Ascending aorta (tissue), 2 donors: ENCODE data around the gene SNRPD2. TPM values are rescaled to one million over a fixed set of nuclear protein-coding genes. Genes with fewer than 3 reads are reported as not detected.
A peak's percentile ranks its signal among the peaks of the same experiment; 100 is the strongest.

ENCODE experiments used
- DNase-seq, 2 donors: peaks; one replicate each; pipeline ENCODE4 v3.0.0-alpha.2; 2019; ENCODE audit warnings: low spot score in 2 of 2
- H3K27ac ChIP-seq, 2 donors: fragments of 200-600 bp; sonication (generic); one replicate each; pipeline ENCODE4 v1.5.1; 2016 to 2017; ENCODE audit warnings: mild to moderate bottlenecking in 1 of 2
- H3K27me3 ChIP-seq: fragments of 200-600 bp; sonication (generic); one replicate; pipeline ENCODE4 v1.5.1; 2017
- H3K36me3 ChIP-seq, 2 donors: fragments of 200-600 bp; sonication (generic); one replicate each; pipeline ENCODE4 v1.5.1; 2016
- H3K4me1 ChIP-seq, 2 donors: fragments of 200-600 bp; sonication (generic); one replicate each; pipeline ENCODE4 v1.5.1; 2016 to 2017; ENCODE audit warnings: mild to moderate bottlenecking in 1 of 2
- H3K4me3 ChIP-seq, 2 donors: fragments of 200-600 bp; sonication (generic); one replicate each; pipeline ENCODE4 v1.5.1; 2016 to 2017; ENCODE audit warnings: mild to moderate bottlenecking in 1 of 2
- H3K9me3 ChIP-seq, 2 donors: fragments of 200-600 bp; sonication (generic); one replicate each; pipeline ENCODE4 v1.5.1; 2016
- intact Hi-C: fragments of 100-400 bp; cut with DNase I; formaldehyde crosslinking; loops from one replicate; pipeline ENCODE4 v1.15.1; 2023
- total RNA-seq: library from RNA; depleted of rRNA; stranded (reverse); fragments of >200 nt; gene quantifications from one replicate; pipeline ENCODE4 v1.1.0, GENCODE V29; 2016
- TF ChIP-seq, protein P1 (sequence below), 3 experiments: fragments of 200-600 bp in 2 of 3; fragments of 450-650 bp in 1 of 3; sonication (generic) in 2 of 3; IDR thresholded peaks; one replicate each; pipeline ENCODE4 v1.5.1; 2016 to 2019; ENCODE audit warnings: antibody characterized with exemption in 3 of 3, mild to moderate bottlenecking in 1 of 3, moderate library complexity in 1 of 3

The SNRPD2 gene
- total RNA-seq, 1 donor from 2014 or later: 71.1 TPM

DNA sequence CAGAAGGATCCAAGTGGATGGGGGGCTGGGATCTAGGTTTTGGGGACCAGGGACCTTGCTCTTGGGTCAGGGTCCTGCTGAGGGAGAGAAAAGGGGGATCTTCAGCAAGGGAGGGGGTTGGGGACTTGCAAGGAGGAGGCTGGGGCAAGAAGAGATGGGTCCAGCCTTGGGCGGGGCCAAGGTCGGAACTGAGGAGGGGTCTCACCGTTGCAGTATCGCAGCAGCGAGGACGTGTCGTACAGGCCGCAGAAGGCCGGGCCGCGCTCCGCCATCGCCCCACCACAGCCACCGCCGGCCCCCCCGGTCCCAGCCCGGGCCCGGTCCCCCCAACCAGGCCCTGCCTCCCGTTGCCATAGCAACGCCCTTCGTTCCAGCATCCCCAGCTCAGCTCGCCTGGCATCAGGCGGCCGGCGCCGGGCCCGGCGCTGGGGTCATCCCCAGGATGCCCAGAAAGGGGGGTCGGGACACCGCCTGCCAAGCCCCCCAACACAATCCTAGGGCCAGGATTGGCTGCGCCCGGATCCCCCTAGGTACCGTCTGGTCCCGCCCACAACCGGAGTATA, 46.6 kb downstream of the SNRPD2 start:
- intact Hi-C loops: no loop called here
- peaks cover 6 to 12% of the 10 kb centered on the region in 2 donors for H3K4me1 ChIP-seq
- no peaks in the 10 kb centered on the region for H3K27me3 ChIP-seq
- DNase-seq: no peak
- no peaks in the 10 kb centered on the region for H3K9me3 ChIP-seq
- H3K4me3 ChIP-seq: peak overlapping the region; percentile 32 to 52
- H3K27ac ChIP-seq: no peak overlapping the region
- TF ChIP-seq, protein P1, sequence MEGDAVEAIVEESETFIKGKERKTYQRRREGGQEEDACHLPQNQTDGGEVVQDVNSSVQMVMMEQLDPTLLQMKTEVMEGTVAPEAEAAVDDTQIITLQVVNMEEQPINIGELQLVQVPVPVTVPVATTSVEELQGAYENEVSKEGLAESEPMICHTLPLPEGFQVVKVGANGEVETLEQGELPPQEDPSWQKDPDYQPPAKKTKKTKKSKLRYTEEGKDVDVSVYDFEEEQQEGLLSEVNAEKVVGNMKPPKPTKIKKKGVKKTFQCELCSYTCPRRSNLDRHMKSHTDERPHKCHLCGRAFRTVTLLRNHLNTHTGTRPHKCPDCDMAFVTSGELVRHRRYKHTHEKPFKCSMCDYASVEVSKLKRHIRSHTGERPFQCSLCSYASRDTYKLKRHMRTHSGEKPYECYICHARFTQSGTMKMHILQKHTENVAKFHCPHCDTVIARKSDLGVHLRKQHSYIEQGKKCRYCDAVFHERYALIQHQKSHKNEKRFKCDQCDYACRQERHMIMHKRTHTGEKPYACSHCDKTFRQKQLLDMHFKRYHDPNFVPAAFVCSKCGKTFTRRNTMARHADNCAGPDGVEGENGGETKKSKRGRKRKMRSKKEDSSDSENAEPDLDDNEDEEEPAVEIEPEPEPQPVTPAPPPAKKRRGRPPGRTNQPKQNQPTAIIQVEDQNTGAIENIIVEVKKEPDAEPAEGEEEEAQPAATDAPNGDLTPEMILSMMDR (IDR thresholded peaks at IDR 0.05): no peak
- H3K36me3 ChIP-seq: no peaks in the 10 kb centered on the region

DNA sequence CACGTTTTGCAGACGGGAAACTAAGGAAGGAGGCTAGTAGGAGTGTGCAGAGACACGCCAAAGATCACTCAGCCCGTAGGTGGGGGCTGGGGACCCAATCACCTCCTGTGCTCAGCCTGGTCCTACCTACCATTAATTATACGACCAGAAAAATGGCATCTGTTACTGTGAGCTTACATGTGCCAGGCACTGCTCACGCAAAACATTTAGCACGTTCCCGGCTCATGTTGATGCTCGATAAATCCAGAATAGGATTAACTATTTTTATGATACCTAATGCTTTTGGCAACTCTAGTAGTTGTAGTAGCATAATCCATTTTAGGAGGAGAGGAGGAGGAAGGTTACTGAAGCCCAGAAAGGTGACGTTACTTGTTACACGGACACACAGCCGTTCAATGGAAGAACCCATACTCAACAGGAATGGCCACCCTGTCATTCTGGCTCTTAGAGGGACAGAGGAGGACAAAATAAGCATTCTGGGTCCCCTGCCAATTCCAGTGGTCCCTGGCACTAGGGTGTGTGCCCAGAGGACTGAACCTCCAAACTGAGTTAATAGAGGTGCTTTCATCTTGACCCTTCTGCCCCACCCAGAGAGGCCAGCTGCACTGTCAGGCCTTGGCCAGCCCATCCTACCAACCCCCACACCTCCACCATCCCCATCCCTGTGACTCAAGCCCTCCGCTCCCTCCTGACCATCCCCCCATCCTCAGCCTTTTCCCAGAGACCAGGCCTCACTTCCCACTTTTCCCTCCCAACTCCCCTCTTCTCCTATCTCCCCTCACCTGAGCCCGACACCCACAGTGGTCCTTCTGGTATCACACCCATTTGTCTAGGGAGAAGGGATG, 47.6 kb downstream of the SNRPD2 start:
- no peak overlapping the region for H3K27ac ChIP-seq
- no peak overlapping the region for H3K4me3 ChIP-seq
- no peaks in the 10 kb centered on the region for H3K27me3 ChIP-seq
- DNase-seq: no peak
- H3K36me3 ChIP-seq: no peaks in the 10 kb centered on the region
- H3K9me3 ChIP-seq: no peaks in the 10 kb centered on the region
- peaks cover 10 to 12% of the 10 kb centered on the region in 2 donors for H3K4me1 ChIP-seq
- TF ChIP-seq, protein P1 (IDR thresholded peaks at IDR 0.05): no peak
- intact Hi-C loops: loop anchor here (1.0 to 2.0 kb wide), 2 partner anchors 59 to 121 kb away; partner anchors contain the start of gene OPA3

DNA sequence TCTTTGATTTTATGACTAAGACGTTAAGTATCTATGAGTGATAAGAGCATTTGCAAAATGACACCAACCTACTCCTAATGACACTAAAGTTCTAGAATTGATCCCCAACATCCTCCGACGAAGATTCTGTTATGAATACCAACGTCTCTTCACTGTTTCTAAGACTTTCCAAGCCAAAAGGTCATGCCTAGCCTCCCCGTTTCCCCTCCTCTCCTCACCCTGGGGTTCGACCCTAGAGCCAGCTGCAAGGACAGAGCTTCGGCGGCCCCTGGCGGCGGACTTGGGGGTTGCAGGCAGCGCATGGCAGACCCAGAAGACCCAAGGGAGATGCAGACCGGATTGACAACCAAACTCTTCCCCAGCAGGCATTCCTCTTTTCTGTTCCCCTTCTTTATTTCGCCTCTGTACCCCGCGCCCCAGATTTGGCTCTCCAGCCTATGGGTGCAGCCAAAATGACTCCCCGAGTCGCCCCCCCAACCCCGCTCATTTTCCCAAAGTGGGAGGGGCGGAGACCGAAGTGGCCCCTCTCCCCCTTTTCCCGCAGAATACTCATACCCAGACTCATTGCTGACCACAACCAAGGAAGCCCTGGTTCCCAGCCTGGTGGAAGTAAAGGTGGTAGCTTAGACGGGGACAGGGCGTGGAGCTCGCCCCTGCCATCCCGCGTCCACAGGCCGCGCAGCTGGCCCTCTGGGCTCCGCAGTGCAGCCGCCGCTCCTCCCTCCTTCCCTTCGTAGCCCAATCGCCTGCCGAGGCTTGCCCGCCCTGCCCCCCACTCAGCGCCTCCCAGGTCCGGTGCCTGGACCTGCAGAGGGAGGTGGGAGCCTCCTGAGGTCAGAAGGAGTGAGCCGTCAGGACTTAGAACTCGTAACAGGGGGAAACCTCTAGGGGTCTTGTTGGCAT, 48.5 kb downstream of the SNRPD2 start:
- Histone ChIP-seq H3K27ac (no peak overlapping the region), H3K36me3 (no peaks in the 10 kb centered on the region), H3K4me1 (peaks cover 10 to 13% of the 10 kb centered on the region in 2 donors), H3K4me3 (no peak overlapping the region), H3K27me3 (no peaks in the 10 kb centered on the region), H3K9me3 (no peaks in the 10 kb centered on the region)
- DNase-seq: peak; percentile 25 to 89
- TF ChIP-seq, protein P1 (IDR thresholded peaks at IDR 0.05): peak; percentile 96 to 97 (median 97)
- intact Hi-C loops: loop anchor here (1.0 to 2.0 kb wide), 2 partner anchors 58 to 120 kb away; partner anchors contain the start of gene OPA3

DNA sequence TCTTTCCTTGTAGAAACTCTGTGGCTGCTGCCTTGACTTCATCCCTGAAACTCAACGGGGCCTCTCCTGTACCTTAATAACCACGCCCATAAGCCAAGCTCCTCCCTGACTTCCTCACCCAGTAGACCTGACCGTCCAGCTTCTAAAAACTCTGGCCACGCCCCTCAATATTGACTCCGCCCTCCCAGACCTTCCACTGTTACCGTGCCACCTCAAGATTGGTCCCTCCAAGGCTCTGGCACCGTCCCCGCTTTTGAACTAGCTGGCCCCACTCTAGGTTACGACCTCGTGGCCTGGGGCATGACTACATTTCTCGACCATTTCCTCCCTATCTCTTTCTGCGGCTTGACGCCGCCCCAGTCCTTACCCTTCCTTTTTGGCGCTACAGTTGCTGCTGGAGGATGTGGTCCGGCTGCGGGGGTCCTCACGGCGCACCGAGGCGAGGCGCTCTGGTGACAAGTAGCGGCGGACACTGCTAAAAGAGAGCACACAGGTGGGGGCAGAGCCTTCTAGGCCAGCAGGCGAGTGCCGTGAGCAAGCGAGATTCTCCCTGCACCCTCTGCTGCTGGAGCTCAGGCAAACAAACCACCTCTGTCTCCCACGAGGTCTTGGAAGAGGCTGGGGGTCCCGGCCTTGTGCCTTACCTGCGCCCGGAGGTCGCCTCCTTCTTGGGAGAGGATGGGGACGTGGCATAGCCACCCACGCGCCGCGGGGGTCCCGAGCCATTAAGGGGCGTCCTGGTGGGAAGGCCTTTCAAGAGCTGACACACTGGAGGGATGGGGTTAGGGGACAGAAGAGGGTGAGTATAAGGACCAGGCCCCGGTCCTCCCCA, 50.3 kb downstream of the SNRPD2 start:
- Histone ChIP-seq H3K27ac (peak overlapping the region; percentile 68 to 83), H3K4me3 (peak overlapping the region; percentile 51 to 66), H3K27me3 (no peaks in the 10 kb centered on the region), H3K4me1 (peaks cover 10 to 23% of the 10 kb centered on the region in 2 donors), H3K36me3 (no peaks in the 10 kb centered on the region), H3K9me3 (no peaks in the 10 kb centered on the region)
- TF ChIP-seq, protein P1 (IDR thresholded peaks at IDR 0.05): no peak
- intact Hi-C loops: loop anchor here (1.0 to 2.0 kb wide), 2 partner anchors 34 to 57 kb away; partner anchors contain the start of gene OPA3
- DNase-seq: peak; percentile 55 to 88
